Osteoblast (primary cell): ENCODE results near the gene TAF5L. TPM values are rescaled to one million over a fixed set of nuclear protein-coding genes. Genes with fewer than 3 reads are reported as not detected.
"Not testable (repeated sequence)": the region's sequence is repeated elsewhere in the genome, so short reads cannot be mapped to it uniquely, and the experiment has no call there.

Experiments
- DNase-seq: peaks from one replicate; pipeline ENCODE4 v3.0.0; 2011; ENCODE audit warnings: low spot score, mixed read lengths; ENCODE audit not compliant: insufficient read length; ENCODE audit errors: missing footprints
- H2AFZ ChIP-seq: 2 replicates; pipeline ENCODE4 v1.6.0; 2011; ENCODE audit warnings: mild to moderate bottlenecking, low read length
- H3K27ac ChIP-seq: 2 replicates; pipeline ENCODE4 v1.5.1; 2011; ENCODE audit warnings: mild to moderate bottlenecking, low read depth, low read length, moderate library complexity
- H3K27me3 ChIP-seq: 2 replicates; pipeline ENCODE4 v1.6.0; 2012; ENCODE audit warnings: mild to moderate bottlenecking, control low read depth, inconsistent platforms, low read length, moderate library complexity; ENCODE audit not compliant: insufficient read depth
- H3K36me3 ChIP-seq: 2 replicates; pipeline ENCODE4 v1.5.1; 2011; ENCODE audit warnings: mild to moderate bottlenecking, low read length, control low read depth, moderate library complexity; ENCODE audit not compliant: insufficient read depth
- H3K4me1 ChIP-seq: 2 replicates; pipeline ENCODE4 v1.5.1; 2011; ENCODE audit warnings: mild to moderate bottlenecking, low read length, control low read depth, moderate library complexity; ENCODE audit not compliant: insufficient read depth
- H3K4me2 ChIP-seq: 2 replicates; pipeline ENCODE4 v1.6.0; 2011; ENCODE audit warnings: mild to moderate bottlenecking, low read length; ENCODE audit not compliant: insufficient read depth
- H3K4me3 ChIP-seq: fragments of 200-600 bp; sonication (generic); 3 replicates; pipeline ENCODE4 v1.5.1; 2012; ENCODE audit warnings: mild to moderate bottlenecking, low read length, inconsistent platforms; ENCODE audit not compliant: insufficient read depth
- H3K79me2 ChIP-seq: 2 replicates; pipeline ENCODE4 v1.6.0; 2012; ENCODE audit warnings: mild to moderate bottlenecking, low read length, control low read depth, inconsistent platforms; ENCODE audit not compliant: insufficient read depth
- H3K9me3 ChIP-seq: 2 replicates; pipeline ENCODE4 v1.5.1; 2011; ENCODE audit warnings: low read depth, low read length, control low read depth
- H4K20me1 ChIP-seq: 2 replicates; pipeline ENCODE4 v1.6.0; 2012; ENCODE audit warnings: mild to moderate bottlenecking, low read length, control low read depth; ENCODE audit not compliant: insufficient read depth
- total RNA-seq: library from RNA; depleted of rRNA; stranded (reverse); fragments of >200 nt; gene quantifications from 2 replicates; pipeline ENCODE4 v1.2.3, GENCODE V29; 2012
- TF ChIP-seq, protein P1 (sequence below): IDR thresholded peaks from 2 replicates; pipeline ENCODE4 v1.5.1; 2011; ENCODE audit warnings: mild to moderate bottlenecking, low read depth, low read length, moderate library complexity; ENCODE audit errors: extremely low read depth

The TAF5L gene
- total RNA-seq, 1 donor: 13.4 TPM

GRCh38 chr1:229596925-229597699 lies 28.8 kb downstream of the TAF5L start:
- H3K9me3 ChIP-seq: no peaks in the 10 kb centered on the region
- DNase-seq: peak; percentile 88
- peaks cover 22% of the 10 kb centered on the region for H3K4me1 ChIP-seq
- H3K4me2 ChIP-seq: peak overlapping the region; percentile 34
- peaks cover 15% of the 10 kb centered on the region for H4K20me1 ChIP-seq
- no peaks in the 10 kb centered on the region for H3K27me3 ChIP-seq
- H3K36me3 ChIP-seq: peaks cover 48% of the 10 kb centered on the region
- H3K4me3 ChIP-seq: no peak overlapping the region
- H3K79me2 ChIP-seq: peaks cover 48% of the 10 kb centered on the region
- H2AFZ ChIP-seq: peak overlapping the region; percentile 4
- H3K27ac ChIP-seq: peak overlapping the region; percentile 84
- TF ChIP-seq, protein P1, sequence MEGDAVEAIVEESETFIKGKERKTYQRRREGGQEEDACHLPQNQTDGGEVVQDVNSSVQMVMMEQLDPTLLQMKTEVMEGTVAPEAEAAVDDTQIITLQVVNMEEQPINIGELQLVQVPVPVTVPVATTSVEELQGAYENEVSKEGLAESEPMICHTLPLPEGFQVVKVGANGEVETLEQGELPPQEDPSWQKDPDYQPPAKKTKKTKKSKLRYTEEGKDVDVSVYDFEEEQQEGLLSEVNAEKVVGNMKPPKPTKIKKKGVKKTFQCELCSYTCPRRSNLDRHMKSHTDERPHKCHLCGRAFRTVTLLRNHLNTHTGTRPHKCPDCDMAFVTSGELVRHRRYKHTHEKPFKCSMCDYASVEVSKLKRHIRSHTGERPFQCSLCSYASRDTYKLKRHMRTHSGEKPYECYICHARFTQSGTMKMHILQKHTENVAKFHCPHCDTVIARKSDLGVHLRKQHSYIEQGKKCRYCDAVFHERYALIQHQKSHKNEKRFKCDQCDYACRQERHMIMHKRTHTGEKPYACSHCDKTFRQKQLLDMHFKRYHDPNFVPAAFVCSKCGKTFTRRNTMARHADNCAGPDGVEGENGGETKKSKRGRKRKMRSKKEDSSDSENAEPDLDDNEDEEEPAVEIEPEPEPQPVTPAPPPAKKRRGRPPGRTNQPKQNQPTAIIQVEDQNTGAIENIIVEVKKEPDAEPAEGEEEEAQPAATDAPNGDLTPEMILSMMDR: no peak

DNA sequence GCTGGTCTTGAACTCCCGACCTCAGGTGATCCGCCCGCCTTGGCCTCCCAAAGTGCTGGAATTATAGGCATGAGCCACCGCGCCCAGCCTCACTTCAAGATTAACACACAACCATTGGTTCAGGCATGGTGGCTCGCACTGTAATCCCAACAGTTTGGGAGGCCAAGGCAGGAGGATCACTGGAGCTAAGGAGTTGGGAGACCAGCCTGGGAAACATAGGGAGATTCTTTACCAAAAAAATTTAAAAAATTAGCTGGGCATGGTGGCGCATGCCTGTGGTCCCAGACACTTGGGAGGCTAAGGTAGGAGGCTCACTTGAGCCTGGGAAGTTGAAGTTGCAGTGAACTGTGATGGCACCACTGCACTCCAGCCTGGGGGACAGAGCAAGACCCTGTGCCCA lies 30.0 kb downstream of the TAF5L start:
- H3K27me3 ChIP-seq, H2AFZ ChIP-seq, H3K4me3 ChIP-seq, H3K4me2 ChIP-seq, DNase-seq, H3K9me3 ChIP-seq: not testable (repeated sequence)
- Histone ChIP-seq H3K4me1 (peaks cover 22% of the 10 kb centered on the region), H3K36me3 (peaks cover 36% of the 10 kb centered on the region), H3K27ac (peak overlapping the region; percentile 84), H3K79me2 (peaks cover 40% of the 10 kb centered on the region), H4K20me1 (peaks cover 15% of the 10 kb centered on the region)

- TF ChIP-seq, protein P1: no peak
- peaks cover 29% of the 10 kb centered on the region for H3K79me2 ChIP-seq
- DNase-seq: no peak
Observed at GRCh38 chr1:229594227-229595008, 31.5 kb downstream of the TAF5L start.

DNA sequence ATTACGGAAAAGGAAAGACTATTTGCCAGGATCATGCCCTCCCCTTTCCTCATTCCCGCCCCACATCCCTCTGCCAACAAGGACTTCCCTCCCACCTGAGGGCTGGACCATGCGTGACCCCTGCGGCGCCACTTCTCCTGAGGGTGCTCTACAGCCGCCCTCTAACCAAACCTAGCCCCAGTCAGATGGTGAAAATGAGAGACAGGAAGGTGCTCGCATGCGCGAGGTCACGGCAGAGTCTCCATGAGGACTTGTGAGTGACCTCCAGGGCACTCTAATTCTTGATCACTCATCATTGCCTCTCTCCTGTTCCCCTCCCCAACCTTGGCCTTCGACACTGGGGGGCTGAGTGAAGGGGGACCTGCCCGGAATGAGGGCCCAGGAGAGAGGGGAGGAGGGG lies 32.1 kb downstream of the TAF5L start:
- Histone ChIP-seq H2AFZ (no peak overlapping the region), H3K27ac (no peak overlapping the region), H3K4me1 (peaks cover 22% of the 10 kb centered on the region), H3K36me3 (peaks cover 22% of the 10 kb centered on the region), H4K20me1 (peaks cover 15% of the 10 kb centered on the region), H3K27me3 (no peaks in the 10 kb centered on the region), H3K4me2 (no peak overlapping the region), H3K9me3 (no peaks in the 10 kb centered on the region), H3K4me3 (no peak overlapping the region), H3K79me2 (peaks cover 27% of the 10 kb centered on the region)
- TF ChIP-seq, protein P1: no peak
- DNase-seq: no peak

More at GRCh38 chr1:229594227-229595008, 31.5 kb downstream of the TAF5L start:
- peaks cover 25% of the 10 kb centered on the region for H3K36me3 ChIP-seq
- no peaks in the 10 kb centered on the region for H3K27me3 ChIP-seq
- peaks cover 22% of the 10 kb centered on the region for H3K4me1 ChIP-seq
- H3K4me2 ChIP-seq: no peak overlapping the region
- no peak overlapping the region for H2AFZ ChIP-seq
- no peak overlapping the region for H3K27ac ChIP-seq
- no peak overlapping the region for H3K4me3 ChIP-seq
- peaks cover 15% of the 10 kb centered on the region for H4K20me1 ChIP-seq
- no peaks in the 10 kb centered on the region for H3K9me3 ChIP-seq
